GM12873 (cell line): Measurements from ENCODE around the gene CEP164.
A peak's percentile ranks its signal among the peaks of the same experiment; 100 is the strongest.

Source experiments
- CTCF ChIP-seq: IDR thresholded peaks from 2 replicates; pipeline ENCODE4 v1.5.1; 2012; ENCODE audit warnings: low read depth, mild to moderate bottlenecking, moderate library complexity, low read length, control low read depth; ENCODE audit not compliant: insufficient read depth; ENCODE audit errors: missing control alignments

The CEP164 gene

DNA sequence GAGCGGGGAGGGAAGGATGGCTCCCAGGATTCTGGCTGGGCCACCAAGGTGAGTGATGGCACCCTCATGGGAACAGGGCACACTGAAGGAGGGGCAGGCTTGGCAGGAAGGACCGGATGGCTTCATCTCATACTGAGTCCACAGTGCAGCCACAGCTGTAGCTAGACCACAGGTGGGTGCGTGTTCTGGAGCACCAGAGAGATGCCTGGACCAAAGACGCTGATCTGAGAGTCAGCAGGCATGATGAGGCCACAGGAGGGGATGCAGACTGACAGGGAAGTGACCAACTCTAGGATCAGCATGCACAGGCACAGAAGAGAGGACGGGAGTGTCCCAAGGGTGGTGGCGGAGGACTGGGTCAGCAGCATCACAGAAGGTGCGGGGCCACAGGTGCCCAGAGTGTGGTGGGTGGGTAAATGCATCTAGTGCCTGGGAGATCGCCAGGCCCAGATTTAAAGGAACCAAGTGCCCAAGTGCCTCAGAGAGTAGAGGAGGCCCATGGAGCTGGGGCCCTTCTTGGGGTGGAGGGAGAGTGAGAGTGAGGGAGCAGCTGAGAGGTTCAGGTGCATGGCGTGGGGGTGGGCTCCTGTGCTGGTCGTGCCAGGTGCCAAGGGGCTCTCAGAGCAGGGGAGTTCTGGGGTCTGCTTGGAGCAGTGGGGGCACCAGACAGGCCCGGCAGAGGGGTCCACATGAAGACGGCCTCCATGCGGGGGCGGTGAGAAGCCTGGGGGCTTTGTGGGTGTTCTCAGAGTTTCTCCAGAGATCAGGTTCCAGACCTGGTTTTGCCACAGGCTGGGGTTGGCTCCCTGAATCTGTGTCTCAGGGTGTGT is 113.7 kb downstream of the CEP164 start:
- TF ChIP-seq CTCF = no peak

GRCh38 chr11:117442049-117442868 is 114.6 kb downstream of the CEP164 start:
- TF ChIP-seq CTCF = no peak

DNA sequence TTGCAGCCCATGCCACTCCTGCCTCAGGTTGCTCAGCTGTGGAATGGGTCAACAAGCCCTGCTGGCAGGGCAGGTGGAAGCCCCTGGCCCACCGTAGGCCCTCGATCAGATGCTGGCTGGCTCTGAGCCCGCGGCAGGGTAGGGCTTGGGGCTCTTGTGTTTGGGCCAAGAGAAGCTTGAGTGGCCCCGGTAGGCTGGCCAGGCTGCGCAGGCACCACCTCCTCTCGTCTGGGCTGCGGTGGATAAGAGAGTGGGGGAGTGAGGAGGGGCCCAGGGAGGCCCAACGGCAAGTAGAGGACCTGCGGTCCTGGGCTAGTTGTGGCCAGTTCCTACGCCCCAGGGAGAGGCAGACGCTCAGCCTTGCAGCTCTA is 115.2 kb downstream of the CEP164 start:
- no peak for TF ChIP-seq CTCF

DNA sequence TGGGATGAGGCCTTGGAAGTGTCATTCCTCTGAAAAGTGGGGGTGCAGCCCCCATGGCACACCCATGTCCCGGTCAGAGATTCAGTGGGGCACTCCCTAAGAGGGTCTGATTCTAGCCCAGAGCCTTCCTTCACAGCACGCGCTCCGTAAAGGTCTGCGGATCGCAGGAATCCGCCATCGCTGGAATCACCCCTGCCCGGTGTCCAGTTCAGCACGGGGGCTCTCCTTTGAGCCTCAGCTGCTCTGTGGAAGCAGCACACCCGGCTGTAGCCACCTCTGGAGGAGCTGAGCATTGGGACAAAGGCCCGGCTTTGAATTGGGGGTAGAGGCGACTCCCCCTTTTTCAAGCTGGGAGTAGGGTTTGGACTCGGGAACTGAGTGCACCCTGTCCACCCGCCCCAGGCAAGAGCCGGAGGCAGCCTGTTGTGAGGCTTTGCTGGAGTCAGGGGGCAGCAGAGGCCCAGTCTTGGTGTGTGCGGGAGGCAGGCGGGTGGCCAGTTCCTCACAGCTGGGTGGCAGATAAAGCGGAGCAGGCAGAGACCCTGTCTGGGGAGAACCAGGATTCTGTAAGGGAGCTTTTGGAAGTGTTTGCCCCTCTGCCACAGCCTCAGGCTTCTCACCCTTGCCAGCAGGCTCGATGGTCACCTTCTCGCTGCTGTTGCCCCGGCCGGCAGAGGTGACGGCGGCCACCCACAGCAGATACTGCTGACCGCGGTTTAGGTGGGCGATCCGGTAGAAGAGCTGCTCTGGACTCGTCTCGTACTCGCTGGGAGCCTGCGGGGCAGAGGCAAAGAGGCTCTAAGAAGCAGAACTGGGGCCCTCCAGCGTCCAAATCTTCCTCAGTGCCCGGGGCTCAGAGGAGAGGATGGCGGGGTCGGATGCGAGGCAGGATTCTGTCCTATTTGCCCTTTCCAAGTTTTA is 115.9 kb downstream of the CEP164 start:
- TF ChIP-seq CTCF = peak; percentile 50

DNA sequence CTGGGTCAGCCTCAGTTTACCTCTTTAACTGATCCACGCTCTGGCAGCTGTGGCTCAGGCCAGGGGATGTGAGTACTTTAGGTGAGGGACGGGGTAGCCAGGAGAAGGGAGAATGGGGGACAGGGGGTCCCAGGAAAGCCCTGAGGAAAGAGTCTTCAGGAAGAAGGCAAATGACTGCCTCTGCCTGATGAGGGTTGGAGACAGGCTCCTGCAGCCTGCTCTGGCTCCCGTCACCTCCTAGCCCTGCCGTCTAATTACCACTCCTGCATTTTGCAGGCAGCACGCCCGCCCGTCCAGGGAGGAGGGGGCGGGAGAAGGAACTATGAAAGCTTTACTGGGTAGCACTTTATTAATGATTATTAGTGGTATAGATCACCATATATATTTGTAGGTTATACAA is 116.6 kb downstream of the CEP164 start:
- TF ChIP-seq CTCF = no peak

DNA sequence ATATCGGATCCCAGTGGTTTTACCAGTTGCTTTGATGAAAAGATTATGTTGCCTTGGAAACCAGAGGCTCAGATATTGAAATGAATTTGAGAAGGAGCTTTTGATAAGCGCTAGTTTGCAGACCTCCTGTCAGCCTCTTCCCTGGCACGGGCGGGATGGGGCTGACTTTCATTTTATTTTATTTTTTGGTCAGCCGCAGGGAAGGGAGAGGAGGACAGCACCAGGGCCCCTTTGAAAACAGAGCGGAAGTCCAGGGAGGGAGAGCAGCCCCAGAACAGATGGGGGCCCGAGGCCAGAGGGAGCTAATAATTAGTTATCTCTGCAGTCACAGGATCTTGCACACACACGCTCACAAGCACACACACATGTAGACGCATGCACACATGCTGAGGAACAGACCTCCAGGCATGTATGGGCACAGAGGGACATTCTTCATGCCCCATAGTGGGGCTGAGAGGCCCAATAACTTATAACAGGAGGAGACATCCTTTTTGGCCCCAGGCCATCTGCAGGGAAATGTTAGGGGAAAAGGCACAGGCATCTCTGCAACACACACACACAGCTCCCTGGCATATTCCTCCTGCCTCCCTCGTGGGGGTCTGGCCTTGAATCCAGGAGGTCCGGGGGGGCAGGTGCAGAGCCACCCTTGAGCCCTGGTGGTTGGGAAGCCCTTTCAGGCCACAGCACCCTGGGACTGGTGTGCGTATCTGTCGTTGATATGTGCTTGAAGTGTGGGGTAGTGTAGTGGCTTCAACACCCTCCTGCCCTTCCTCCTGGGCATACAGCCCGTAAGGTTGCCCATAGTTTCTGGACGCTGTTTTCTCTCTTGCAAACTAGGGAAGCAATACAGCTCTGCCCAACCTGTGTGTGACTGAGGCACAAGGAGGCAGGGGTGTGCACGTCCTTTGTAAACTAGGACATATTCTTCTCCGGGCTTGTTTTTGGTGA is 117.3 kb downstream of the CEP164 start:
- no peak for TF ChIP-seq CTCF
